ENCODE measurements around the gene DNAH7. TPM values are rescaled to one million over a fixed set of nuclear protein-coding genes. Genes with fewer than 3 reads are reported as not detected.

Gene DNAH7
- total and polyA plus RNA-seq, 2 experiments from 2014 or later = 0.35 to 1.1 TPM

- TF ChIP-seq CTCF (conservative IDR thresholded peaks at IDR 0.05; ENCODE audit: low read depth in 2 of 2) (no peak), CREB1 (CRISPR knock-in tag; IDR thresholded peaks at IDR 0.05; ENCODE audit: low read depth) (no peak), POLR2AphosphoS5 (IDR thresholded peaks at IDR 0.05; ENCODE audit: low read depth) (no peak), EZH2phosphoT487 (IDR thresholded peaks at IDR 0.05; ENCODE audit: unreplicated experiment) (no peak), ZNF331 (CRISPR knock-in tag; IDR thresholded peaks at IDR 0.05; ENCODE audit: low read depth) (no peak), REST (IDR thresholded peaks at IDR 0.05; ENCODE audit: unreplicated experiment) (no peak)
Observed at GRCh38 chr2:195909926-195910325, 158.7 kb downstream of the DNAH7 start (continued).

GRCh38 chr2:195907474-195907873 is 161.2 kb downstream of the DNAH7 start:
- Histone ChIP-seq H3K27ac (ENCODE audit: low read depth) (no peak overlapping the region), H3K9me2 (ENCODE audit: insufficient read depth) (no peaks in the 10 kb centered on the region), H3K79me2 (replicated peaks; ENCODE audit: insufficient read depth) (no peaks in the 10 kb centered on the region), H3K4me2 (no peak overlapping the region), H2AFZ (no peak overlapping the region), H3K36me3 (ENCODE audit: insufficient read depth) (no peaks in the 10 kb centered on the region), H3K27me3 (ENCODE audit: insufficient read depth) (no peaks in the 10 kb centered on the region), H4K20me1 (replicated peaks; ENCODE audit: insufficient read depth) (no peaks in the 10 kb centered on the region), H3K4me1 (ENCODE audit: insufficient read depth) (no peaks in the 10 kb centered on the region), H3K4me3 (no peak overlapping the region), H3F3A (replicated peaks; ENCODE audit: low read depth) (no peaks in the 10 kb centered on the region)
- DNase-seq (ENCODE audit: low spot score) = no peak
- no peak for ATAC-seq
- no peaks in the 10 kb centered on the region for H3K4me1 Mint-ChIP-seq
- no peaks in the 10 kb centered on the region for H3K36me3 Mint-ChIP-seq (ENCODE audit: low read depth)
- H3K27me3 Mint-ChIP-seq (ENCODE audit: insufficient read depth, low read depth, poor library complexity) = no peaks in the 10 kb centered on the region
- H3K27ac Mint-ChIP-seq = no peak overlapping the region
- H3K4me3 Mint-ChIP-seq = no peak overlapping the region
- H3K9me3 Mint-ChIP-seq = no peaks in the 10 kb centered on the region
- no peak for TF ChIP-seq REST (IDR thresholded peaks at IDR 0.05; ENCODE audit: unreplicated experiment)
- TF ChIP-seq CTCF (conservative IDR thresholded peaks at IDR 0.05; ENCODE audit: low read depth in 2 of 2) = no peak
- TF ChIP-seq ZNF331 (CRISPR knock-in tag; IDR thresholded peaks at IDR 0.05; ENCODE audit: low read depth) = no peak
- no peak for TF ChIP-seq POLR2AphosphoS5 (IDR thresholded peaks at IDR 0.05; ENCODE audit: low read depth)
